PC-9 (cell line): Measurements from ENCODE around the gene SLC2A6. TPM values are rescaled to one million over a fixed set of nuclear protein-coding genes. Genes with fewer than 3 reads are reported as not detected.

Experiments used
- BruUV-seq: library from RNA; stranded (reverse); fragments of 400-500 nt; replicated peaks from 2 replicates; lab custom pipeline; 2021; lab: Mats Ljungman, UMichigan
- CTCF ChIA-PET: fragments of 300-600 bp; sonication (Branson Sonifier 250); formaldehyde crosslinking; loops from one replicate; lab custom pipeline; 2022; ENCODE audit warnings: antibody characterized with exemption; lab: Charles Lee
- POLR2A ChIA-PET: fragments of 300-600 bp; sonication (Branson Sonifier 250); formaldehyde crosslinking; loops from one replicate; lab custom pipeline; 2022; ENCODE audit warnings: antibody characterized with exemption; ENCODE audit not compliant: unreplicated experiment; lab: Charles Lee
- DNase-seq, 2 experiments: peaks; one replicate each; pipeline versions ENCODE4 v3.0.0 to v3.0.0-alpha.2; 2015 to 2022; ENCODE audit warnings: mixed read lengths in 1 of 2
- H2AFZ ChIP-seq: fragments of 200-600 bp; sonication (generic); 2 replicates; pipeline ENCODE4 v1.8.1; 2017; ENCODE audit warnings: antibody characterized with exemption
- H3F3A ChIP-seq: fragments of 200-600 bp; sonication (generic); 2 replicates; pipeline ENCODE4 v1.8.1; 2017; ENCODE audit warnings: antibody characterized with exemption, mild to moderate bottlenecking, low read depth; ENCODE audit not compliant: insufficient read depth
- H3K27ac ChIP-seq: fragments of 200-600 bp; sonication (generic); 2 replicates; pipeline ENCODE4 v1.6.1; 2016; ENCODE audit warnings: mixed run types
- H3K27me3 ChIP-seq: fragments of 200-600 bp; sonication (generic); 2 replicates; pipeline ENCODE4 v1.6.1; 2016; ENCODE audit warnings: low read depth, mixed run types; ENCODE audit not compliant: insufficient read depth
- H3K36me3 ChIP-seq: fragments of 200-600 bp; sonication (generic); 2 replicates; pipeline ENCODE4 v1.6.1; 2016; ENCODE audit warnings: low read depth, mixed run types
- H3K4me1 ChIP-seq: fragments of 200-600 bp; sonication (generic); replicated peaks from 2 replicates; pipeline ENCODE4 v1.6.1; 2016; ENCODE audit warnings: mixed run types; ENCODE audit not compliant: insufficient read depth
- H3K4me2 ChIP-seq: fragments of 200-600 bp; sonication (generic); 2 replicates; pipeline ENCODE4 v1.6.1; 2017; ENCODE audit warnings: mixed run types
- H3K4me3 ChIP-seq: fragments of 200-600 bp; sonication (generic); 2 replicates; pipeline ENCODE4 v1.6.1; 2016; ENCODE audit warnings: mixed run types
- H3K79me2 ChIP-seq: fragments of 200-600 bp; sonication (generic); 2 replicates; pipeline ENCODE4 v1.6.1; 2017; ENCODE audit warnings: low read depth, mixed run types
- H3K9me2 ChIP-seq: fragments of 200-600 bp; sonication (generic); 2 replicates; pipeline ENCODE4 v1.8.1; 2017; ENCODE audit warnings: mild to moderate bottlenecking; ENCODE audit not compliant: insufficient read depth
- H3K9me3 ChIP-seq: fragments of 200-600 bp; sonication (generic); 2 replicates; pipeline ENCODE4 v1.8.1; 2016; ENCODE audit warnings: low read depth; ENCODE audit not compliant: insufficient read depth
- H4K20me1 ChIP-seq: fragments of 200-600 bp; sonication (generic); 2 replicates; pipeline ENCODE4 v1.8.1; 2017; ENCODE audit not compliant: insufficient read depth
- CTCF ChIP-seq: fragments of 200-600 bp; sonication (generic); conservative IDR thresholded peaks from 2 replicates; pipeline ENCODE4 v1.6.1; 2017; ENCODE audit warnings: mixed run types, antibody characterized with exemption, mild to moderate bottlenecking, moderate library complexity
- EZH2 ChIP-seq: fragments of 200-600 bp; sonication (generic); IDR thresholded peaks from 2 replicates; pipeline ENCODE4 v1.8.0; 2017; ENCODE audit warnings: antibody characterized with exemption, low read depth
- intact Hi-C: fragments of 100-400 bp; cut with micrococcal nuclease; formaldehyde crosslinking; loops from one replicate; pipeline ENCODE4 v1.10.0; 2022; ENCODE audit not compliant: unreplicated experiment
- total RNA-seq: library from RNA; stranded (reverse); gene quantifications from 2 replicates; pipeline ENCODE4 v1.2.3, GENCODE V29; 2021

Gene SLC2A6
- total RNA-seq, 1 experiment from 2014 or later, result 13.1 TPM

DNA sequence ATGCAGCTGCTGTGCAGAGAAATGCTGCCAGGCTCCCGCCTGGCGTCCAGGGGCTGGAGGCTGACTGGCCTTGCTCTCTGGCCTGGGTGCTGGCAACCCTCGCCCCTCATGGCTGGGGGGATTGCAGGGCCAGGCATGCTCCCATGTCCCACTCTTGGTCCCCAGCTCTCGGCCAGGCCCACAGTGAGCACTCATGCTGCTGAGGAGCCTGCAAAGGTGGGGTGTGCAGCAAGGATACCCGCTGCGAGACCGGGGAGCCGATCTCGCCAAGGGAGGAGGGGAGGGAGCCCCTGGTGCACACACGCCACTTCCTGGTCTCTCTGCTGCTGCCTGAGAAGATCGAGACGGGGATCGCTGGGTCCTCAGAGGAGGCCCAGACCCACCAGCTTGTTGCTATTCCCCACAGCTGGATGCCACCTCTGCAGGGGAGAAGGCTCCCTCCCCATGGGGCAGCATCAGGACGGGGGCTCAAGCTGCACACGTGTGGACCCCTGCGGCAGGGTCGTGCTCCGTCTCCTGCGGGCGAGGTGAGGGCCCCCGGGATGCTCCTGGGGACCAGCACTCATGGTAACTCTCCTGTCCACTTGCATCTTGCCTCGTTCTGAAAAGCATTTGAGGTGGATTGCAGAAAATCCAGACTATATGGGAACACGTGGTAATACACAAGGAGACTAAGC is 33.5 kb downstream of the SLC2A6 start:
- H3K36me3 ChIP-seq, result no peaks in the 10 kb centered on the region
- H2AFZ ChIP-seq, result no peak overlapping the region
- H3K4me2 ChIP-seq, result no peak overlapping the region
- no peaks in the 10 kb centered on the region for H3F3A ChIP-seq
- H3K27ac ChIP-seq, result no peak overlapping the region
- no peaks in the 10 kb centered on the region for H4K20me1 ChIP-seq
- H3K9me3 ChIP-seq, result no peaks in the 10 kb centered on the region
- peaks cover 8% of the 10 kb centered on the region for H3K4me1 ChIP-seq
- DNase-seq, result no peak
- no peak for TF ChIP-seq EZH2
- no peak for TF ChIP-seq CTCF
- no peaks in the 10 kb centered on the region for H3K79me2 ChIP-seq
- H3K9me2 ChIP-seq, result no peaks in the 10 kb centered on the region
- H3K27me3 ChIP-seq, result peaks cover 42% of the 10 kb centered on the region; the same call in 1 of the 2 replicates
- intact Hi-C loops, result no loop called here
- POLR2A ChIA-PET, result no interaction called here
- BruUV-seq, result no TSS peak
- no peak overlapping the region for H3K4me3 ChIP-seq
- CTCF ChIA-PET, result interaction anchor here (0.6 kb wide), 1 partner anchor 270 kb away, joined by 3 read pairs; no protein-coding TSS in a partner anchor

GRCh38 chr9:133443982-133444381 is 34.9 kb downstream of the SLC2A6 start:
- DNase-seq, result no peak
- no TSS peak for BruUV-seq
- Histone ChIP-seq H3K4me1 (no peaks in the 10 kb centered on the region), H4K20me1 (no peaks in the 10 kb centered on the region), H3K9me3 (no peaks in the 10 kb centered on the region), H3F3A (no peaks in the 10 kb centered on the region), H3K9me2 (no peaks in the 10 kb centered on the region), H3K4me3 (no peak overlapping the region), H3K4me2 (no peak overlapping the region), H3K27me3 (peaks cover 53% of the 10 kb centered on the region; the same call in 1 of the 2 replicates), H3K36me3 (no peaks in the 10 kb centered on the region), H2AFZ (no peak overlapping the region), H3K27ac (no peak overlapping the region), H3K79me2 (no peaks in the 10 kb centered on the region)
- intact Hi-C loops, result no loop called here
- ChIA-PET CTCF (no interaction called here), POLR2A (no interaction called here)
- TF ChIP-seq EZH2, result no peak
- TF ChIP-seq CTCF, result no peak

GRCh38 chr9:133443248-133443647 is 35.7 kb downstream of the SLC2A6 start:
- H3K27me3 ChIP-seq, result peaks cover 53% of the 10 kb centered on the region; the same call in 1 of the 2 replicates
- BruUV-seq, result no TSS peak
- CTCF ChIA-PET, result no interaction called here
- H3K36me3 ChIP-seq, result no peaks in the 10 kb centered on the region
- no peaks in the 10 kb centered on the region for H3K4me1 ChIP-seq
- no peak overlapping the region for H2AFZ ChIP-seq
- no peaks in the 10 kb centered on the region for H3F3A ChIP-seq
- intact Hi-C loops, result no loop called here
- no peaks in the 10 kb centered on the region for H3K79me2 ChIP-seq
- POLR2A ChIA-PET, result no interaction called here
- H3K4me2 ChIP-seq, result no peak overlapping the region
- H4K20me1 ChIP-seq, result no peaks in the 10 kb centered on the region
- TF ChIP-seq EZH2, result no peak
- TF ChIP-seq CTCF, result no peak
- H3K4me3 ChIP-seq, result no peak overlapping the region
- no peak overlapping the region for H3K27ac ChIP-seq
- no peaks in the 10 kb centered on the region for H3K9me3 ChIP-seq
- no peak for DNase-seq
- no peaks in the 10 kb centered on the region for H3K9me2 ChIP-seq
